Thoracic aorta (tissue), 2 donors: ENCODE data around the gene HOXB2. TPM values are rescaled to one million over a fixed set of nuclear protein-coding genes. Genes with fewer than 3 reads are reported as not detected.

Experiments
- ATAC-seq: fragments of 150-250 bp; one replicate; pipeline ENCODE4 v1.8.0; 2017; ENCODE audit warnings: low read depth; ENCODE audit not compliant: insufficient number of reproducible peaks, low FRiP score
- DNase-seq: peaks from one replicate; pipeline ENCODE4 v3.0.0-alpha.2; 2020; ENCODE audit warnings: low spot score
- H3K27ac ChIP-seq, 2 donors: fragments of 200-600 bp; sonication (generic); 1 replicate in 1 of 2; 2 replicates in 1 of 2; pipeline ENCODE4 v1.5.1; 2016; ENCODE audit warnings: mild to moderate bottlenecking in 2 of 2, moderate library complexity in 2 of 2
- H3K27me3 ChIP-seq: fragments of 200-600 bp; sonication (generic); replicated peaks from 2 replicates; pipeline ENCODE4 v1.6.0; 2016; ENCODE audit warnings: mild to moderate bottlenecking; ENCODE audit not compliant: insufficient read depth
- H3K36me3 ChIP-seq: fragments of 200-600 bp; sonication (generic); one replicate; pipeline ENCODE4 v1.5.1; 2016
- H3K4me1 ChIP-seq, 2 donors: fragments of 200-600 bp; sonication (generic); 1 replicate in 1 of 2; 2 replicates in 1 of 2; pipeline versions ENCODE4 v1.5.1 to v1.6.0; 2016; ENCODE audit warnings: low read depth in 2 of 2, mild to moderate bottlenecking in 1 of 2; ENCODE audit not compliant: control insufficient read depth in 1 of 2
- H3K4me3 ChIP-seq: fragments of 200-600 bp; sonication (generic); 2 replicates; pipeline ENCODE4 v1.5.1; 2016; ENCODE audit warnings: mild to moderate bottlenecking
- H3K9me3 ChIP-seq: fragments of 200-600 bp; sonication (generic); 2 replicates; pipeline ENCODE4 v1.5.1; 2016
- CTCF ChIP-seq: fragments of 200-600 bp; sonication (generic); IDR thresholded peaks from one replicate; pipeline ENCODE4 v1.5.1; 2019; ENCODE audit warnings: antibody characterized with exemption
- total RNA-seq, 2 donors: library from RNA; depleted of rRNA; stranded (reverse); fragments of >200 nt; gene quantifications; one replicate each; pipeline versions ENCODE4 v1.1.0 to v1.2.3, GENCODE V29; 2016

The HOXB2 gene
- total RNA-seq, 2 donors from 2014 or later, result 53.3 to 73.0 TPM

GRCh38 chr17:48591255-48592056, 46.5 kb upstream of the HOXB2 start:
- no peak for ATAC-seq
- Histone ChIP-seq H3K27ac (no peak overlapping the region), H3K9me3 (no peaks in the 10 kb centered on the region), H3K4me3 (no peak overlapping the region), H3K27me3 (no peaks in the 10 kb centered on the region), H3K4me1 (peaks cover 10 to 11% of the 10 kb centered on the region in 2 donors), H3K36me3 (peaks cover 8% of the 10 kb centered on the region)
- no peak for DNase-seq
- no peak for TF ChIP-seq CTCF

- Histone ChIP-seq H3K36me3 (peaks cover 5% of the 10 kb centered on the region), H3K27me3 (no peaks in the 10 kb centered on the region), H3K4me1 (peaks cover 13 to 17% of the 10 kb centered on the region in 2 donors), H3K4me3 (no peak overlapping the region), H3K27ac (no peak overlapping the region), H3K9me3 (no peaks in the 10 kb centered on the region)
- no peak for TF ChIP-seq CTCF
- no peak for ATAC-seq
- no peak for DNase-seq
Observed at GRCh38 chr17:48590607-48591161, 45.8 kb upstream of the HOXB2 start.

- Histone ChIP-seq H3K36me3 (peaks cover under 1% of the 10 kb centered on the region), H3K4me1 (peaks cover 13 to 17% of the 10 kb centered on the region in 2 donors), H3K27ac (peak within 1 kb of the TSS in 1 of 2 donors; percentile 38), H3K9me3 (no peaks in the 10 kb centered on the region), H3K4me3 (peak within 1 kb of the TSS; percentile 37), H3K27me3 (no peaks in the 10 kb centered on the region)
- DNase-seq (no peak), ATAC-seq (no peak)
- TF ChIP-seq CTCF, result no peak
Observed at GRCh38 chr17:48589831-48590606, 45.1 kb upstream of the HOXB2 start, which contains the start of gene HOXB3. Gene HOXB3 (minus strand): TSS chr17:48590241. CDS start chr17:48552474, 37,767 bp downstream.

- peak overlapping the region in 1 of 2 donors; percentile 38 for H3K27ac ChIP-seq
Observed at GRCh38 chr17:48589060-48589830, 44.3 kb upstream of the HOXB2 start.

More at GRCh38 chr17:48589060-48589830, 44.3 kb upstream of the HOXB2 start:
- no peak for ATAC-seq
- H3K4me1 ChIP-seq, result peaks cover 13 to 21% of the 10 kb centered on the region in 2 donors
- DNase-seq, result no peak
- H3K36me3 ChIP-seq, result no peaks in the 10 kb centered on the region
- no peaks in the 10 kb centered on the region for H3K27me3 ChIP-seq
- TF ChIP-seq CTCF, result no peak
- H3K9me3 ChIP-seq, result no peaks in the 10 kb centered on the region
- H3K4me3 ChIP-seq, result peak overlapping the region; percentile 37
